Measurements from ENCODE around the gene CBX2. TPM values are rescaled to one million over a fixed set of nuclear protein-coding genes. Genes with fewer than 3 reads are reported as not detected.
"Not testable (repeated sequence)": the region's sequence is repeated elsewhere in the genome, so short reads cannot be mapped to it uniquely, and the experiment has no call there.

CBX2 gene
- total RNA-seq, 1 donor from 2014 or later = 4.6 TPM

DNA sequence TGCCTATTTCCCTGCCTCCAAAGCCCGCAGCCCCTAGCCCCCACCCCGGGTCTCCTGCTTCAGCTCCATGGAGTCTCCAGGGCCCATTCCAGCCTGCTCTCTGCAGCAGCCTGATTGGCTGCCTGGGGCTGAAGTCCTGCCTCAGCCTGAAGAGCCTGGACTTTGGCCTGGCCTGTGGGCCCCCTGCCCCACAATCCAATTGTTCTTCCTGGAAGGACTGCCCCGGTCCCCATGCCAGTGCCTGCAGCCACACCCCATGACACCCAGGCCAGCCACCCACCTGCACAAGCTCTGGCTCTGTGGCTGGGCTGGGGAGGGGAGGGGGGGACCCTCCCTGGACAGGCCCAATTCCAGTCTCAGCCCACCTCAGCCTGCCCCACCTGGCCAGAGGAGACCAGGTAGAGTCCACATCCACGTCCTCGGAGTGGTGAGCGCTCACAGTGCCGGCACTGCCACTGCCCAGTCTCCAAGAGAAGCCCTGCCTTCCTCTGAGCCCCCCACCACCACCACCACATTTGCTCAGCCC lies 34.9 kb upstream of the CBX2 start:
- no peak for DNase-seq (ENCODE audit: low read depth in 2 of 2)

DNA sequence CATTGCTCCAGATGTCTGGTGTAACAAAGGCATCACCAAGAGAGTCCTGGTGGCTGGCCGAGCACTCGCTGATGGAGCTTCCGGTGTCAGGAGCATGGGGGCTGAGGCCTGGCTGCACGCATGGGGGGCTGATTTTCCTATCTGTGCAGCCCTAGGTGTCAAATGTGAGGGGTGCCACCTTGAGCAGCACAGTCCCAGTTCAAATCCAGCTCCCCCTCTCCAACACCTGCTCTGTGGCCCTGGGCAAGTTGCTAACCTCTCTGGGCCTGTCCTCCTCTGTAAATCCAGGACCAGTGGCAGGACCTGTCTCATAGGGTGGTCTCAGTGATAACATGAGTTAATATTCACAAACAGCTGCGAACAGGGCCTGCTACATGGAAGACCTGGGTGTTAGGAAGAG lies 34.3 kb upstream of the CBX2 start:
- no peak for DNase-seq (ENCODE audit: low read depth in 2 of 2)

DNA sequence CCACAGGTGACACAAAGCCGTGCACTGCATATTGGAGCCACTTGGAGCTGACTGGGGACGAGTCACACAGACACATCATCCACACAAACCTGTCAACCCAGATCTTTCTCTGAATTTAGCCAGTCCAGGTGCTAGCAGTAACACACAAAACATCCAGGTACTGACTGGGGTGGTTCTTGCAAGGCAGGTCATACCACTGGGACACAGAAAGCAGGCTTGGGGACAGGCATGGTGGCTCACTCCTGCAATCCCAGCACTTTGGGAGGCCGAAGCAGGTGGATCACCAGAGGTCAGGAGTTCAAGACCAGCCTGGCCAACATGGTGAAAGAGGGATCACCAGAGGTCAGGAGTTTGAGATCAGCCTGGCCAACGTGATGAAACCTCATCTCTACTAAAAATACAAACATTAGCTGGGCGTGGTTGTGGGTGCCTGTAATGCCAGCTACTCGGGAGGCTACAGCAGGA lies 32.3 kb upstream of the CBX2 start:
- DNase-seq (ENCODE audit: low read depth in 2 of 2) = no peak

DNA sequence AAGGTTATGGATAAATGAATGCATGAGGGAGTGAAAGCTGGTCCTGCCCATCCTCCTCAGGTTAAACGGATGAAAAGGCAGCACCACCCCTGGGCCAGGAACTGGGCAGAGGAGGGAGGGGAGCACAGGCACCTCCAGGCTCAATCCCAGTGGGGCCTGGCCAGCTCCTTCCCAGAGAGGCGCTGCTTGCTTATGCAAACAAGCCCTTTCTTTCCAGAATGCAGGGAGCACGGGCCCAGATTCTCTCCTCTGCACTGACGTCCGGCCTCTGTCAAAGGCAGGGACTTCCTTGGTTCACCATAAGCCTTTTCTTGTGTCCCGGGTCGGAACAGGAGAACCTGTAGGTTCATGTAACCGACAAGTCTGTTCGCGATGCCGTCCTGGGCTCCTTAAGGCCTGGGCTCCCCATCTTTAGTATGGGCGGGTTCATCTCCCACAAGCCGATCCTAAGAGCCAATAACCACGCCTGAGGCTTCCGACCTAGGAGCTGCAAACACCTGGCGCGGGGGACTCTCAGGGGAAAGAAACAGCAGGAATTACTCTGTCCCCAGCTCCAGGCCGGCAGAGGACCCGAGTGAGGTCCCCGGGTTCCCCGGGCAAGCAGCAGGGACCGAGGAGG lies 30.9 kb upstream of the CBX2 start:
- no peak for DNase-seq (ENCODE audit: low read depth in 2 of 2)

DNA sequence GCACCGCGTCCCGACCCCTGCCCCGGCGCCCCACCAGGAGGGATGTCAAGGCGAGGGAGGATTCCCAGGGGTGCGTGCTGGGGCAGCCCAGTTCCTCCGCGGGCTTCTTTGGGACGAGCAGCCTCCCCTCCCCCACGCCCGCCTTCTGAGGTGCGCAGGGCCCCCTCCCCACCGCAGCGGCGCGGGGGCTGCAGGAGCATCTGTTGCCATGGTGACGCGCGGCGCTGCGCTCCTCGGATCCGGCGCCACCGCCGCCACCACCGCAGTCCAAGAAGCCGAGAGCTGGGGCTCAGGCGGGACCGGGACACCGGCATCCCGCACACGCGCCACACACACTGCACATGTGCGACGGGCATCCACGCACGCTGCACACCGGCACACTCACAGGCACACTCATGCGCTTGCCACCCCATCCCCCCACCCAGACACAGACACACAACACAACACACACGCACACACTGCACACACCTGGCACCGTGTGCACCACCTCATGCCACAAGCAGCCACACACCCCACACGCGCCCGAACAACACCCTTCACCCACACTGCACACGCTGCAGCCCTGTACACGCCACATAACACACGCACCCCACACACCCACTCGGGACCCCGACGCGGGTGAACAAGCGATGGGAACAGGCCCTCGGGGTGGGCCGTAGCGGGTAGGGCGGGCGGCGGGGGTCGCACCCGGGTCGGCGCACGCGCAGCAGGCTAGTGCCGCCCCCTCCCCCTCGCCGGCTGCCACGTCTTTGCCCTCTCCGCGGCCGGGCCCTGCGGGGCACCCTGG lies 30.2 kb upstream of the CBX2 start:
- no peak for DNase-seq (ENCODE audit: low read depth in 2 of 2)

DNA sequence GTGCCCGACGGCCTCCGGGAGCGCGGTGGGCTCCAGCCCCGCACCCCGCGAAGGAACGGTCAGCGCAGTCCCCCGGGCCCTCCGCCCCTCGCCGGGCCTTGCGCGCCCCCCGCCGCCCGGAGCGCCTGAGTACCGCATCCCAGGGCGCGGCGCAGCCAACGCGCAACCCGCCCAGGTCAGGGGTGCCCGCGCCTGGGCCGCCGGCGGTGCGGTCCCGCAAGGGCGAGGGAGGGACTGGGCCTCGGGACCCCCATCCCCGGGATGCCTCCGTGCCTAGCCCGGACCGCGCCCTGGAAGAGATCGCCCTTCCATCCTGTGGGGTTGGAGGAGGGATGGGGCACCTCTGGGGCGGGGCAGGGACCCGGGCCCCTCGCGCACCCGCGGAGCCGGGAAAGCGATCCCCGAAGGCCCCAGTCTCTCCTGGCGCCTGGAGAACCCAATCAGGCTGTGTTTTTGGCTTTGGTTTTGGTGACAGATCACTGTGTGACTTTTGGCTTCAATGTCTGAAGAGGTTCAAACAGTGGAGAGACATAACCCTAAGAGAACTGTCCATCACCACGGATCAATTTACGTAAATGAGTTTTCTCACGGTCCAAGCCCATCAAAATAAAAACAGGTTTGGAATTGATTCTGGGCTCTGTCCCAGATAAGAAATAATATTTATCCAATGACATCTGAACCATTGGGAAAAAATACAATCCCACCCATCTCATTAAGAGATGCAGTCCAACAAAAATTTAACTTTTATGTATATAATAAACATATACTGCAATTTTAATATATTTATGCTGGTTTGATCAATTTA lies 29.5 kb upstream of the CBX2 start:
- DNase-seq (ENCODE audit: low read depth in 2 of 2) = no peak

DNA sequence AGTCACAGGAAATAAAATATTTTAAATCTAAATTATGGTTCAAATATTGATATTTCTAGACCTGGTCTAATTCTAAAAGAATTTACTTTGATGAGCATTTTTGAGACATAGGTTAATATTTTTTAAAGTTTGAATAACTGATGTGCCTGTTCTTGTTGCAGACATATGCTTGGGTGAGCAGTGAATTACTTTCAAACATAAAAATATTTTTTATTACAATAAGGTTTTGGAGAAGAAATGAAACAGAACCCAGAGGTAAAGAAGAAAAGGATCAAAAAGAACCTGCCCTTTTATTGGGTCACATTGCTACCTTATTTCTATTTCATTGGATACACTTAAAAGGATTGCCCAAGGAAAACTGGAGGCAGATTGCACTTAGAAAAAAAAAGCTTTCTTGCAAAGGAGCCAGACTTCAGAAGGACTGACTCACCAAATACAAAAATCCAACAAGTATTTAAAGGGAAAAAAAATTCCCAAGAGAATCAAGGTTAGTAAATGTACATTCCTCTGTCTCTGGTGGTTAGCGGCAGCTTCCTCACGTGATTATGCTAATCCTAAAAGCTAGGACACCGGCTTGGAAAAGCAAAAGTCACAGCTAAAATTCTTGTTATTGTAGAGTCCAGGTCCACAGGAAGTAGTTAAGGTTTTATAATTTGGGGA lies 28.7 kb upstream of the CBX2 start:
- DNase-seq (ENCODE audit: low read depth in 2 of 2) = no peak

DNA sequence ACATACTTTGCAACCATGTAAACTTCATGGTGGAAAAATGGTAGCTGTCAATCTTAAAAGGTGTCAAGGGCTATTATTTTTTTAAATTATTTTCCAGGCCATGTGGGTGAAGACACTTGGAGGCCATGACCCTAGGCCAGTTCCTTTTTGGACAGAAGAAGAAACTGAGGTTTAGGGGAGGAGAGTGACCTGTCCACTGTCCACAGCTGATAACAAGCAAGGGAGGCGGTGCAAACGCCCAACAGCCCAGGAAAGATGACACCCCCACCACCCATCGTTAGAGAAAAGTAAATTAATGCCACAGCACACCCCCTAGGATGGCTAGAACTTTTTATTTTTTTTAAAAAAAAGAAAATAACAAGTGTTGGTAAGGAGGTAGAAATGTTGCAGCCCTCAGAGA lies 28.0 kb upstream of the CBX2 start:
- DNase-seq (ENCODE audit: low read depth in 2 of 2) = no peak

DNA sequence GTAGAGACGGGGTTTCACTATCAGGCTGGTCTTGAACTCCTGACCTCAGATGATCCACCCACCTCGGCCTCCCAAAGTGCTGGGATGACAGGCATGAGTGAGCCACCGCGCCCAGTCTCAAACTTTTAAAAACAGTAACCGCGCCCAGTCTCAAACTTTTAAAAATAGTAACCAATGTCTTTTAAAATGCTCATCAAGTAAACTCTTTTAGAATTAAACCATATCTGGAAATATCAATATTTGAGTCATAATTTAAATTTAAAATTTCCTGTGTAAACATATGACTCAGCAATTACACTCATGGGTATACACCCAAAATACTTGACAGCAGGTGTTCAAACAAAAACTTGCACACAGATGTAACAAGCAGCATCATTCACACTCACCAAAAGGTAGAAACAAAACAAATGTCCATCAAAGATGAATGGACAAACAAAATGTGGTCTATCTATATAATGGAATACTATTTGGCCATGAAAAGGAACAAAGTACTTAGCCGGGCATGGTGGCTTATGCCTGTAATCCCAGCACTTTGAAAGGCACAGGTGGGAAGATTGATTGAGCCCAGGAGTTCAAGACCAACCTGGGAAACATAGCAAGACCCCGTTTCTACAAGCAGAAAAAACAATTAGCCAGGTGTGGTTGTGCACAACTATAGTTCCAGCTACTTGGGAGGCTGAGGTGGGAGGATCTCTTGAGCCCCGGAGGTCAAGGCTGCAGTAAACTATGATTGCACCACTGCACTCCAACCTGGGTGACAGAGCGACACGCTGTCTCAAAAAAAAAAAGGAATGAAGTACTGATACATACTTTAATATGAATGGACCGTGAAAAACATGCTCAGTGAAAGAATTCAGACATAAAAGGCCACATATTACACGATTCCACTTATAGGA lies 27.1 kb upstream of the CBX2 start:
- DNase-seq (ENCODE audit: low read depth in 2 of 2) = no peak

DNA sequence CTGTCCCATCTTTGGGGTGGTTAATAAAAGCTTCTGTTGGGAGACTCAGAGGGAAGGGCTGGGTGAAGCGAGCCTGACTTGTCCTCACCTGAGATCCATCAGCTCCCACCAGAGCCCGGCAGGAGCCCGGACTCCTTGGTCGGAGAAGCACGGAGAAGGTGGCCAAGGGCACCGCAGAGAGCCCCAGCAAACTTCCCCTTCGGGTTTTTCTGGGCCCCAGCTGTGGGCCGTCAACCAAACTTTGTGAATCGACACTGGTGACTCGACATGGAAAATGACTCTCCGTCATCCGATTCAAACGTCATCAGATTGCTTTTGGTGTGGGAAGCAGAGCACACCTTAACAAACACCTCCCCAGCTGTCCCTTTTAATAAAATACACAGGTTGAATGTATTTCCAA lies 25.8 kb upstream of the CBX2 start:
- DNase-seq (ENCODE audit: low read depth in 2 of 2) = no peak

DNA sequence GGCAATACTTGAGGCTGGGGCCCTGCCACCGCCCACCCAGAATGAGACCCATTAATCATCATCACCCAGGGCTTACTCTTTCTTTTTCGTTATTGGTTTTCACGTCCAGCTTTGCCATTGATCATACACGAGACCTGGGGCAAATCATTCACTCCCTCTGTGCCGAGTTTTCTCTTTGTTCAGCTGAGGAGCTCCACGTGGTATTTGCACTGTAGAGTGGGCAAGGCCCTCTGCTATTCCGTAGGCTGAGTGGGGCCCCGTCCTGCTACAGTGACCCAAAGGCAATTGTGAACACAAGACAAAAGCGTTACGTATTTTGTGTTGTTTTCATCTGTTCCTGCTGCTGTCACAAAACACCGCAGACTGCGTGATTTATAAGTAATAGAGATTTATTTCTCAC lies 23.6 kb upstream of the CBX2 start:
- no peak for DNase-seq (ENCODE audit: low read depth in 2 of 2)

DNA sequence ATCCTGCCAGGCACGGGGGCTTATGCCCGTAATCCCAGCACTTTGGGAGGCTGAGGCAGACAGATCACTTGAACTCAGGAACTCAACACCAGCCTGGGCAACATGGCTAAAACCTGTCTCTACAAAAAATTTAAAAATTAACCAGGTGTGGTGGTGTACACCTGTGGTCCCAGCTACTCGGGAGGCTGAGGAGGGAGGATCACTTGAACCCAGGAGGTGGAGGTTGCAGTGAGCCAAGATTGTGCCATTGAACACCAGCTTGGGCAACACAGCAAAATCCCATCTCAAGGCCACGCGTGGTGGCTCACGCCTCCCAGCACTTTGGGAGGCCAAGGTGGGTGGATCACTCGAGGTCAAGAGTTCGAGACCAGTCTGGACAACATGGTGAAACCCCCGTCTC lies 23.0 kb upstream of the CBX2 start:
- DNase-seq (ENCODE audit: low read depth in 2 of 2) = not testable (repeated sequence)

DNA sequence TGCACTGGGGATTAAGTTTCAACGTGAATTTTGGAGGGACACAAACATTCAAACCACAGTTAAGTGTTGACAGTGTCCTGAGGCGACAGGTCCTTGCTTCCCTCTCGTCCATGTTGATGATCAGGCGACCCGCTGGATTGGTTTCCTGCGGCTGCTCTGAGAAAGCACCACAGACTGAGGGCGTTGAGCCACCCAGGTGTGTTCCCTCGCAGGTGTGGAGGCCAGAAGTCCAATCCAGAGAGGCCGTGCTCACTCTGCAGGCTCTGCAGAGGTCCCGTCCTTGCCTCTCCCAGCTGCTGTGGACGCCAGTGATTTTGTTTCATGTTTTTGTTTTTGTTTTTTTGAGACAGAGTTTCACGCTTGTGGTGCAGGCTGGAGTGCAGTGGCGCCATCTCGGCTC lies 22.4 kb upstream of the CBX2 start:
- DNase-seq (ENCODE audit: low read depth in 2 of 2) = no peak

DNA sequence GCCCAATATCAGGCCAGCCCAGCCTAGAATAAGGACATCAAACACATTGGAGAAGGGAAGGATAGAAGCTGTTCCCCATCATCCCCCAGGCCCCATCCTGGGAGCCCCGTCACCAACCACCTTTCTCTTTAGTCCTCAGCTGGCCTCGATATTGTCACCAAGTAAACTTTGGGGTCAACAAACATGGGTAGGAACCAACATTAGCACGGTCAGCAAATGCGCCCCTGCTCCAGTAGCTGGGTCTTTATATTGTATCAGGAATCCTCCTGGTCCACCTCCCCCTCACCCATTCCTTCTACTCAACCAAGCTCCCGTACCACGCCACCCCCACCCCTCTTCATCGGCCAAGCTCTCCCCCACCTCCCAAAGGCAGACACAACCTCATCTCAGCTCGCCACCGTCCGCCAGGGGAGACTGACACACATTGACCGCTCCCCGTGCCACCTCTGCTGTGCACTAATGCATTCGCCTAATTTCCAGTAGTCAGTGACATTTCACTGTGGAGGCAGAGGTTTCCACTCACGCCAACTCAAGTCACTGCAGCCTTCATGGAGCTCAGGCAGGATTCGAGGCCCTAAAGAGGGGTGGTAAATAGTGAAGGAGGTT lies 20.7 kb upstream of the CBX2 start:
- DNase-seq (ENCODE audit: low read depth in 2 of 2) = no peak

DNA sequence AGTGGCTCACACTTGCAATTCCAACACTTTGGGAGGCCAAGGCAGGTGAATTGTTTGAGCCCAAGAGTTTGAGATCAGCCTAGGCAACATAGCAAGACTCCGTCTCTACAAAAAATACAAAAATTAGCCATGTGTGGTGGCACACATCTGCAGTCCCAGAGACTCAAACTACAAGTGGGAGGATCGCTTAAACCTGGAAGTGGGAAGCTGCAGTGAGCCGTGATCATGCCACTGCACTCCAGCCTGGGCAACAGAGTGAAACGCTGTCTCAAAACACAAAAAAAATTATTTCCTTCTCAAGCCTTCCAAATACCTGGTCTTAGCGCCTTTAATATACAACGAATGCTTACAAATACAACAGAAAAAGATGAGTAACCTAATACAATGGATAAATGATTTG lies 19.7 kb upstream of the CBX2 start:
- no peak for DNase-seq (ENCODE audit: low read depth in 2 of 2)

DNA sequence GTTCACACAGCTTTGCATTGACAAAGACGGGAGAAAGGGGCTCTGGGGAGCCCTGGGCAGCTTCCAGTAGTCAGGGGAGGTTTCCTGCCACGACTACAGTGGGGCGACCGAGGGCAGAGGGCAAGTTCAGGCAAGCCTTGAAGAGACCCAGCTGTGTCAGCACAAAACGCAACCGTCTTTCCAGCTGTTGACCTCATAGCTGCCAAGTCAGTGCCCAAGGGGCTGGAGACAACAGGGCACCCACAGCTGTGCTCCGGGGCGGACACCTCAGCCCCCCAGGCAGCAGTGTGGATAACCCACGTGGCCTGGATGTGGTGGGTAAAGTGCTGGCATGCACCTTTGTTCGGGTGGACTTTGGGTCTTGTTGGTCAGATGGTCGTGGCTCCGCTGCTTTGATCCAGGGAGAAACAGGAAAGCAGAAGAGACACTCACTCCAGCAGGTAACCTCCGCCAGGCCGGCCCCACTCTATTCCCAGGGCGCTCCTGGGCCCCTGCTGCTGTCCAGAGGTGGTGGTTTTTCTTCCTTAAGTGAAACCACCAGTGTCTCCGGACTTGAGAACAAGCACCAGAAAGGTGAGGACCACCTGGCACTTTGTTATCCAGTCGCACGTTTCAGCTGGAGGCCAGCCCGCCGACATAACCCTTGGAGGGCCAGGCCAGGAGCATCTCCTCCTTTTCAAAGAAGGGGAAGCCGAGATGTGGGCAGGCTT lies 17.6 kb upstream of the CBX2 start:
- no peak for DNase-seq (ENCODE audit: low read depth in 2 of 2)

DNA sequence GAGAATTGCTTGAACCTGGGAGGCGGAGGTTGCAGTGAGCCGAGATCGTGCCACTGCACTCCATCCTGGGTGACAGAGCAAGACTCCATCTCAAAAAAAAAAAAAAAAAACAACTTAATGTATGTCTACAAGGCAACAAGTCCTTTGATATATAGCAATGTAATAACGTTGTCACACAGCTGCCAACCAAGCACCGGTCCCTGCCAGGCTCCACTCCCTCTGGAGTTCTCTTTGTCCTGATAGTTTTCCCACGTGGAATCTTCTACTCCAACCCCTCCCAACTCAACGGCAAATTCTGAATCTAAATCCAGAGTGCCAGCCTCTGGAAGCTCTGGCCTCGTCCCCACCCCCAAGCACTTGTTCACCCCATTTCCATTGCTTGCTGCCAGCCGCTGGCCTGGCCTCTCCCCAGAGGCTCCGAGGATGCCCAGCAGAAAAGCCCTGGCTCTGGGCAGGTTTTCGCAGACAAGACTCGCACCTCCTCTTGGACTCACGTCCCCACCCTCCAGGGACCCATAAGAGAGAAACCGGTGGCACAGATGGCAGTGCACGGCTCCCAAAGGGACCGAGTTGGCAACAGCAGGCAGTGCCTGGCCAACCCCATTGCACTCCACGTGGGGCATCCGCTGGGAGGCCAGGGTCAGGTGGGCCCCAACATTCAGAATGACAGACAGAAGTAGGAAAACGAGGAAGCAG lies 15.9 kb upstream of the CBX2 start:
- DNase-seq (ENCODE audit: low read depth in 2 of 2) = no peak

DNA sequence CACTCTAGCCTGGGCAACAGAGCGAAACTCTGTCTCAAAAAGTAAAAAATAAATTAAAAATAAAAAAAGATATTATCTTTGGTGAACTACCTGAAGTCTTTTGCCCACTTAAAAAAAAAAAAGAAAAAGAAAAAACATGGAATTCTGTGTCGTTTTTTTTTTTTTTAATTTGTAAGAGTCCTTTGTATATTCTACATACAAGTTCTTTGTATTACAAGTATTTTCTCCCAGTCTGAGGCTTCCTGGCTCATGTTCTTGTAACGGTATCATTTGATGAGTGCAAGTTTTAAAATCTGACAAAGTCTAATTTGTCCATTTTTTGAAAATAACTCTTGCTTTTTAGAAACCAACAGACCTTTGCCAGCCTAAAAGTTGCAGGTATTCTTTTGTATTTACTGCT lies 12.2 kb upstream of the CBX2 start:
- no peak for DNase-seq (ENCODE audit: low read depth in 2 of 2)
